BE2C (cell line): ENCODE results near the gene ARL5A.

ENCODE experiments used
- DNase-seq: peaks from one replicate; pipeline ENCODE4 v3.0.0-alpha.2; 2020
- H3K27me3 ChIP-seq: fragments of 250-450 bp; sonication (Bioruptor Pico); 2 replicates; pipeline ENCODE4 v1.5.1; 2020; ENCODE audit warnings: mild to moderate bottlenecking
- H3K36me3 ChIP-seq: fragments of 250-450 bp; sonication (Bioruptor Pico); 2 replicates; pipeline ENCODE4 v1.5.1; 2020; ENCODE audit warnings: mild to moderate bottlenecking
- H3K4me1 ChIP-seq: fragments of 250-450 bp; sonication (Bioruptor Pico); 2 replicates; pipeline ENCODE4 v1.5.1; 2020
- H3K4me3 ChIP-seq: 2 replicates; pipeline ENCODE4 v1.5.1; 2011; ENCODE audit warnings: low read depth, low read length
- H3K9me3 ChIP-seq: fragments of 250-450 bp; sonication (Bioruptor Pico); 2 replicates; pipeline ENCODE4 v1.5.1; 2020
- TF ChIP-seq, protein P1 (sequence below): IDR thresholded peaks from 2 replicates; pipeline ENCODE4 v1.5.1; 2012; ENCODE audit warnings: mild to moderate bottlenecking, low read depth, low read length

Gene ARL5A

DNA sequence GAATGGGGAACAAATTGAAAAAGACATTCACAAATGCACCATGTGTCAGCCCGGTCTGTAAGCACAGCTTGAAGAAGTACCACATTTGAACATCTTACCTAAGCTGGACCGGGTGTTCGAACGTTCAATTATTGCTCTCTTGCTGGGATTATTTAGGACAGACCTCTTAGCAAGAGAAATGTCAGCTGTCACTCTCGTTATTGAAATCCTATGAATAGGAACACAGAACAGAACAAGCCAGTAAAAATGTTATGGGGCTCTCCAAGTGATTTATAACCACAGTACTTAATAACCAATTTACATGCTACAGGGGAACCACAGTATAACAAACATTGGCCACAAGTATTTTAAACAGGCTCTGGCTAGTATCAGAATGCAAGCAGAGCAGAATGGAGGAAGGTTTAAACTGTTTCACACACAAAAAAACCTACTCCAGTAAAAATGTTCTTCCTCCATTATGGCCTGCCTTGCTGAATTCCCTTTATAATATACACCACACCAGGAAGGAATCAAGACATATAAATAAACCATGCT is 32.5 kb upstream of the ARL5A start:
- DNase-seq = no peak
- no peaks in the 10 kb centered on the region for H3K4me1 ChIP-seq
- H3K27me3 ChIP-seq = no peaks in the 10 kb centered on the region
- no peaks in the 10 kb centered on the region for H3K36me3 ChIP-seq
- TF ChIP-seq, protein P1, sequence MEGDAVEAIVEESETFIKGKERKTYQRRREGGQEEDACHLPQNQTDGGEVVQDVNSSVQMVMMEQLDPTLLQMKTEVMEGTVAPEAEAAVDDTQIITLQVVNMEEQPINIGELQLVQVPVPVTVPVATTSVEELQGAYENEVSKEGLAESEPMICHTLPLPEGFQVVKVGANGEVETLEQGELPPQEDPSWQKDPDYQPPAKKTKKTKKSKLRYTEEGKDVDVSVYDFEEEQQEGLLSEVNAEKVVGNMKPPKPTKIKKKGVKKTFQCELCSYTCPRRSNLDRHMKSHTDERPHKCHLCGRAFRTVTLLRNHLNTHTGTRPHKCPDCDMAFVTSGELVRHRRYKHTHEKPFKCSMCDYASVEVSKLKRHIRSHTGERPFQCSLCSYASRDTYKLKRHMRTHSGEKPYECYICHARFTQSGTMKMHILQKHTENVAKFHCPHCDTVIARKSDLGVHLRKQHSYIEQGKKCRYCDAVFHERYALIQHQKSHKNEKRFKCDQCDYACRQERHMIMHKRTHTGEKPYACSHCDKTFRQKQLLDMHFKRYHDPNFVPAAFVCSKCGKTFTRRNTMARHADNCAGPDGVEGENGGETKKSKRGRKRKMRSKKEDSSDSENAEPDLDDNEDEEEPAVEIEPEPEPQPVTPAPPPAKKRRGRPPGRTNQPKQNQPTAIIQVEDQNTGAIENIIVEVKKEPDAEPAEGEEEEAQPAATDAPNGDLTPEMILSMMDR = no peak
- no peaks in the 10 kb centered on the region for H3K9me3 ChIP-seq
- no peak overlapping the region for H3K4me3 ChIP-seq

DNA sequence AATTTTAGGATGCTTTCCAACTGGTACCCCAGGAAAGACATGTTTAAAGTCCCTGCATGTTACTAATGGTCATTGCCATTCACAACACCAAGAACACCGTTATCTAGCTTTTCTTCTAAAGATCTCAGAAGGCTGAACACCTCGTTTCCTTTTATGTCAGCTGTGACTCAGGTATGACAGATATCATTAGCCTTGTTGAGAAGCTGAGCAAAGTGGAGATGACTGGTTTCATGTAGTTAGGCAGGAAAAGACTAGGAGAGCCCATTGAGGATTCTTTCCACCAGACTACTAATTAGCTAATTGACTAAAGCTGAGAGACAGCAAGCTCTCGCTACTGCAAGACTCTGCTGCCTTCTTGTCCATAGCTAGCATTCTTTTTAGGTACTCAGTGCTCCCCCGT is 32.0 kb upstream of the ARL5A start:
- no peak for DNase-seq
- Histone ChIP-seq H3K9me3 (no peaks in the 10 kb centered on the region), H3K36me3 (no peaks in the 10 kb centered on the region), H3K27me3 (no peaks in the 10 kb centered on the region), H3K4me1 (no peaks in the 10 kb centered on the region), H3K4me3 (no peak overlapping the region)
- TF ChIP-seq, protein P1 = no peak

- DNase-seq = no peak
- TF ChIP-seq, protein P1 = no peak
- H3K4me1 ChIP-seq = no peaks in the 10 kb centered on the region
These were observed 29.4 kb upstream of the ARL5A start for GRCh38 chr2:151857650-151858049.

GRCh38 chr2:151855111-151855510 is 26.9 kb upstream of the ARL5A start:
- H3K36me3 ChIP-seq = no peaks in the 10 kb centered on the region
- H3K27me3 ChIP-seq = no peaks in the 10 kb centered on the region
- no peaks in the 10 kb centered on the region for H3K9me3 ChIP-seq
- H3K4me1 ChIP-seq = no peaks in the 10 kb centered on the region
- H3K4me3 ChIP-seq = no peak overlapping the region
- TF ChIP-seq, protein P1 = no peak
- DNase-seq = no peak

More at GRCh38 chr2:151857650-151858049, 29.4 kb upstream of the ARL5A start:
- no peak overlapping the region for H3K4me3 ChIP-seq
- no peaks in the 10 kb centered on the region for H3K9me3 ChIP-seq
- no peaks in the 10 kb centered on the region for H3K27me3 ChIP-seq
- no peaks in the 10 kb centered on the region for H3K36me3 ChIP-seq

DNA sequence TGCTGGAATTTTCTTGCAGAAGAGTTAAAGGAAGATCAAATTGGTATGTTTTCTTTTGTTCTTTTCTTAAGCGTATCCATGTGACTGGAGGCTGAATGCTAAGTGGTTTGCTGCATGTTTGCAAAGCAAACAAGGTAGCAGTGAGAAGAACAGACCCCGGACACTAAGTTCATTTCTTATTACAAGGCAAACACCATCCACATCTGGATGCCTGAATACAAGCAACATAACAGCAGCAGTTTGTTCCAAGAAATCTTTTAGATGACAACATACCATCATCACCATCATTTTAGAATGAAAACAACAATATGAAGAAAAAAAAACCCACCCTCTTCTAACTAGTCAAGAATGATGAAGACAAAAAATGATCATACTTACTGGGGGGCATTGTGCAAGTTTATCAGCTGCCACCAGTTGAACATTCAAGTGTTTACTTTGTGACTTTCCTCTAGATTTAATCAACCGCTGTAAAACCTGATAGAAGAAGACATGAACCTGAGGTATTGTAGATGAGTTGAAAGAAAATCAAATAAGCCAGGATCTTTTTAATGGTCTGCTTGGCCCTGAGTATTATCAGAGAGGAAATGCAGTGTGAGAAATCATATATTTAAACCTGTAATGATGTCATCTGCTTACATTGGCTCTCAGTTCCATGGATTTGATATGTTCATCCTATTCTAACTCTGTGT is 25.0 kb upstream of the ARL5A start:
- TF ChIP-seq, protein P1 = no peak

More for the DNA sequence above, 25.0 kb upstream of the ARL5A start:
- Histone ChIP-seq H3K9me3 (no peaks in the 10 kb centered on the region), H3K36me3 (no peaks in the 10 kb centered on the region), H3K4me3 (no peak overlapping the region), H3K27me3 (no peaks in the 10 kb centered on the region), H3K4me1 (no peaks in the 10 kb centered on the region)
- DNase-seq = no peak
